GM12878 (cell line): Measurements from ENCODE around the gene PPIF. TPM values are rescaled to one million over a fixed set of nuclear protein-coding genes. Genes with fewer than 3 reads are reported as not detected.
A peak's percentile ranks its signal among the peaks of the same experiment; 100 is the strongest.

Source experiments
- ATAC-seq: fragments of 200-7000 bp; cut with Tn5 transposase; 3 replicates; pipeline ENCODE4 v1.9.1; 2020; ENCODE audit warnings: mild to moderate bottlenecking, moderate library complexity
- BruUV-seq: library from RNA; stranded (reverse); fragments of 400-500 nt; replicated peaks from 2 replicates; lab custom pipeline; 2021; lab: Mats Ljungman, UMichigan
- CTCF ChIA-PET: fragments of 300-600 bp; sonication (Branson Sonifier 250); formaldehyde crosslinking; extraction: SDS; loops from one replicate; lab custom pipeline; 2021; ENCODE audit warnings: inconsistent platforms; lab: Yijun Ruan, JAX
- POLR2A ChIA-PET: fragments of 350-600 bp; formaldehyde crosslinking; extraction: SDS; loops from one replicate; lab custom pipeline; 2021; ENCODE audit warnings: inconsistent platforms; lab: Charles Lee
- RAD21 ChIA-PET: fragments of 300-600 bp; sonication (Branson Sonifier 250); formaldehyde crosslinking; loops from one replicate; lab custom pipeline; 2023; ENCODE audit warnings: antibody characterized with exemption; ENCODE audit not compliant: unreplicated experiment; lab: Charles Lee
- SMC1A ChIA-PET: fragments of 300-600 bp; sonication (Branson Sonifier 250); formaldehyde crosslinking; loops from one replicate; lab custom pipeline; 2023; ENCODE audit not compliant: unreplicated experiment, uncharacterized antibody; lab: Charles Lee
- DNase-seq: peaks from one replicate; pipeline ENCODE4 v3.0.0-alpha.2; 2011; ENCODE audit warnings: low read depth, low spot score
- FAIRE-seq: peaks from 3 replicates; lab custom pipeline; 2011; peaks lifted over from hg19 to GRCh38; lab: Jason Lieb, UNC
- H2AFZ ChIP-seq: 2 replicates; pipeline ENCODE4 v1.6.0; 2011; ENCODE audit warnings: low read depth, low read length, control low read depth; ENCODE audit not compliant: control insufficient read depth
- H3K27ac ChIP-seq: 2 replicates; pipeline ENCODE4 v1.5.1; 2011; ENCODE audit warnings: control low read depth; ENCODE audit not compliant: control insufficient read depth, insufficient read depth
- H3K27me3 ChIP-seq, 2 experiments: replicated peaks in 1 of 2; 2 replicates each; pipeline versions ENCODE4 v1.6.0 to v1.6.1; 2011; ENCODE audit warnings: low read length in 1 of 2; ENCODE audit not compliant: control insufficient read depth in 2 of 2, insufficient read depth in 2 of 2
- H3K36me3 ChIP-seq, 2 experiments: 2 replicates each; pipeline ENCODE4 v1.5.1; 2011; ENCODE audit warnings: low read length in 1 of 2; ENCODE audit not compliant: control insufficient read depth in 2 of 2, insufficient read depth in 2 of 2
- H3K4me1 ChIP-seq: 2 replicates; pipeline ENCODE4 v1.6.1; 2011; ENCODE audit warnings: mild to moderate bottlenecking, low read length, moderate library complexity, mixed read lengths; ENCODE audit not compliant: control insufficient read depth, insufficient read depth
- H3K4me2 ChIP-seq: 2 replicates; pipeline ENCODE4 v1.6.0; 2011; ENCODE audit warnings: control low read depth; ENCODE audit not compliant: control insufficient read depth, insufficient read depth
- H3K4me3 ChIP-seq: fragments of 200-600 bp; sonication (generic); 2 replicates; pipeline ENCODE4 v1.5.1; 2016
- H3K79me2 ChIP-seq: 2 replicates; pipeline ENCODE4 v1.6.0; 2011; ENCODE audit warnings: low read length; ENCODE audit not compliant: control insufficient read depth, insufficient read depth
- H3K9ac ChIP-seq: 2 replicates; pipeline ENCODE4 v1.8.0; 2011; ENCODE audit warnings: low read length, control low read depth, mixed read lengths; ENCODE audit not compliant: control insufficient read depth, insufficient read depth
- H3K9me3 ChIP-seq: replicated peaks from 3 replicates; pipeline ENCODE4 v1.5.1; 2011; ENCODE audit warnings: mild to moderate bottlenecking, low read length; ENCODE audit not compliant: control insufficient read depth, insufficient read depth
- H4K20me1 ChIP-seq: 2 replicates; pipeline ENCODE4 v1.6.0; 2011; ENCODE audit not compliant: control insufficient read depth, insufficient read depth
- CTCF ChIP-seq, 3 experiments: IDR thresholded peaks in 2 of 3; conservative IDR thresholded peaks in 1 of 3; 2 replicates each; pipeline ENCODE4 v1.5.1; 2011; ENCODE audit warnings: low read depth in 3 of 3, low read length in 3 of 3, mild to moderate bottlenecking in 3 of 3, control low read depth in 2 of 3, moderate library complexity in 2 of 3, inconsistent platforms in 1 of 3, mixed read lengths in 1 of 3; ENCODE audit not compliant: control insufficient read depth in 2 of 3, insufficient read depth in 1 of 3; ENCODE audit errors: extremely low read depth in 1 of 3
- FOS ChIP-seq: IDR thresholded peaks from 3 replicates; pipeline ENCODE4 v1.6.1; 2011; ENCODE audit warnings: borderline replicate concordance; ENCODE audit not compliant: insufficient read length; ENCODE audit errors: extremely low read depth
- KAT2A ChIP-seq: conservative IDR thresholded peaks from 2 replicates; pipeline ENCODE4 v1.6.1; 2011; ENCODE audit warnings: low read depth, low read length; ENCODE audit not compliant: control insufficient read depth
- MEF2A ChIP-seq: IDR thresholded peaks from 2 replicates; pipeline ENCODE4 v1.6.1; 2011; ENCODE audit warnings: low read depth, mild to moderate bottlenecking, low read length, moderate library complexity; ENCODE audit not compliant: insufficient read depth
- NR2C2 ChIP-seq: IDR thresholded peaks from 2 replicates; pipeline ENCODE4 v1.6.1; 2011; ENCODE audit warnings: borderline replicate concordance, low read depth; ENCODE audit not compliant: control insufficient read depth, insufficient read length
- POLR2A ChIP-seq: IDR thresholded peaks from 2 replicates; pipeline ENCODE4 v1.6.1; 2011; ENCODE audit warnings: low read depth, mild to moderate bottlenecking, low read length
- RELB ChIP-seq: fragments of 450-650 bp; IDR thresholded peaks from 2 replicates; pipeline ENCODE4 v1.6.1; 2017; ENCODE audit warnings: low read depth, mild to moderate bottlenecking, moderate library complexity
- STAT1 ChIP-seq: fragments of 450-650 bp; conservative IDR thresholded peaks from 2 replicates; pipeline ENCODE4 v1.6.1; 2014; ENCODE audit warnings: antibody characterized with exemption, mild to moderate bottlenecking
- USF2 ChIP-seq: IDR thresholded peaks from 2 replicates; pipeline ENCODE4 v1.6.1; 2011; ENCODE audit warnings: low read depth, low read length, improper control_type of control experiment, borderline replicate concordance
- WGBS: methylation state at CpG from one replicate; pipeline ENCODE4 v1.1.6; 2016; ENCODE audit warnings: low lambda C conversion rate; ENCODE audit not compliant: insufficient replicate concordance, insufficient coverage; ENCODE audit errors: missing lambda C conversion rate; 5-methylcytosine and 5-hydroxymethylcytosine counted together
- in situ Hi-C: fragments of 300-500 bp; cut with MboI; formaldehyde crosslinking; loops from 9 replicates; pipeline ENCODE4 v1.14.3; 2018; ENCODE audit warnings: mixed read lengths
- intact Hi-C: fragments of 100-400 bp; cut with micrococcal nuclease; formaldehyde crosslinking; loops from one replicate; pipeline ENCODE4 v1.14.2; 2022; ENCODE audit not compliant: unreplicated experiment
- polyA plus RNA-seq, 11 experiments: library from polyadenylated mRNA; depleted of rRNA in 4 of 11; unstranded in 6 of 11; stranded (reverse) in 5 of 11; fragments of >200 nt; fragmentation: Nextera tagmentation in 4 of 11; fragmentation: Illumina TruSeq in 1 of 11; extraction: Ambion mirVana in 4 of 11; extraction: Trizol in 1 of 11; gene quantifications; 1 replicate in 1 of 11; 2 replicates in 10 of 11; pipeline versions ENCODE4 v1.2.1 to v1.2.3, GENCODE V29; 2011 to 2016; ENCODE audit warnings: inconsistent platforms in 2 of 11, missing spikeins in 2 of 11, low read depth in 1 of 11
- total RNA-seq, 4 experiments: library from RNA; depleted of rRNA in 3 of 4; stranded (reverse); fragments of >200 nt in 3 of 4; fragmentation: Illumina TruSeq in 1 of 4; extraction: Trizol in 1 of 4; gene quantifications; 2 replicates each; pipeline versions ENCODE4 v1.2.1 to v1.2.3, GENCODE V29; 2013 to 2021

PPIF gene
- total and polyA plus RNA-seq, 10 of the 15 experiments (the other 5 are each of a cell fraction or from before 2014, with no cell fraction given) = 28.8 to 180 (median 128) TPM

- DNase-seq (no peak), FAIRE-seq (no peak), ATAC-seq (no peak)
- H3K4me2 ChIP-seq = no peak overlapping the region
- no peaks in the 10 kb centered on the region for H3K4me1 ChIP-seq
- H2AFZ ChIP-seq = no peak overlapping the region
- H3K79me2 ChIP-seq = no peaks in the 10 kb centered on the region
- no peak overlapping the region for H3K9ac ChIP-seq
- H4K20me1 ChIP-seq = no peaks in the 10 kb centered on the region
- BruUV-seq = no TSS peak
- ChIA-PET SMC1A (no interaction called here), CTCF (no interaction called here), RAD21 (no interaction called here), POLR2A (interaction anchor here (0.7 kb wide), 1 partner anchor 74 kb away, joined by 3 read pairs; no protein-coding TSS in a partner anchor)
- TF ChIP-seq POLR2A (peak; percentile 27; the same call in 1 of the 2 replicates), NR2C2 (no peak)
- in situ Hi-C loops = no loop called here
- H3K36me3 ChIP-seq = peaks cover 39 to 78% of the 10 kb centered on the region in 2 experiments
- intact Hi-C loops = no loop called here
- no peaks in the 10 kb centered on the region for H3K9me3 ChIP-seq
- WGBS = 90% methylated on average over 19 of the region's 19 CpGs
- H3K27ac ChIP-seq = no peak overlapping the region
- H3K27me3 ChIP-seq = no peaks in the 10 kb centered on the region
- no peak overlapping the region for H3K4me3 ChIP-seq
Measured at GRCh38 chr10:79301754-79302530, 45.3 kb upstream of the PPIF start.

GRCh38 chr10:79303631-79304478 lies 43.4 kb upstream of the PPIF start:
- no peaks in the 10 kb centered on the region for H3K9me3 ChIP-seq
- FAIRE-seq (no peak), ATAC-seq (no peak), DNase-seq (no peak)
- H3K4me1 ChIP-seq = no peaks in the 10 kb centered on the region
- H3K36me3 ChIP-seq = peaks cover 44 to 74% of the 10 kb centered on the region in 2 experiments
- RAD21 ChIA-PET = interaction anchor here (1.0 kb wide), 1 partner anchor 13 kb away, joined by 5 read pairs; no protein-coding TSS in a partner anchor
- WGBS = 97% methylated on average over 25 of the region's 25 CpGs
- in situ Hi-C loops (no loop called here), intact Hi-C loops (no loop called here)
- H3K4me2 ChIP-seq = no peak overlapping the region
- no peaks in the 10 kb centered on the region for H3K27me3 ChIP-seq
- no peak overlapping the region for H3K4me3 ChIP-seq
- H3K9ac ChIP-seq = no peak overlapping the region
- BruUV-seq = no TSS peak
- H2AFZ ChIP-seq = no peak overlapping the region
- H3K79me2 ChIP-seq = no peaks in the 10 kb centered on the region
- POLR2A ChIA-PET = no interaction called here
- CTCF ChIA-PET = interaction anchor here (1.1 kb wide), 1 partner anchor 10 kb away, joined by 3 read pairs; no protein-coding TSS in a partner anchor
- no peaks in the 10 kb centered on the region for H4K20me1 ChIP-seq
- no peak overlapping the region for H3K27ac ChIP-seq
- SMC1A ChIA-PET = no interaction called here
- TF ChIP-seq RELB (no peak), KAT2A (no peak), POLR2A (peak; percentile 37; the same call in 1 of the 2 replicates), CTCF (IDR thresholded peaks at IDR 0.05 in 2 of 3, conservative IDR thresholded peaks at IDR 0.05 in 1 of 3; ENCODE audit: control insufficient read depth in 2 of 3, extremely low read depth in 1 of 3, insufficient read depth in 1 of 3, low read depth in 3 of 3, low read length in 3 of 3) (no peak), FOS (no peak), MEF2A (no peak), STAT1 (no peak), USF2 (no peak)
